Measurements from ENCODE around the gene NFILZ.
A peak's percentile ranks its signal among the peaks of the same experiment; 100 is the strongest.

The NFILZ gene

GRCh38 chr19:8641908-8642547 lies 11.6 kb downstream of the NFILZ start:
- no peak for DNase-seq (ENCODE audit: low read depth)

GRCh38 chr19:8642561-8642960 lies 12.1 kb downstream of the NFILZ start:
- no peak for DNase-seq (ENCODE audit: low read depth)

GRCh38 chr19:8643860-8644653 lies 13.6 kb downstream of the NFILZ start:
- no peak for DNase-seq (ENCODE audit: low read depth)

GRCh38 chr19:8648240-8648639 lies 17.8 kb downstream of the NFILZ start:
- no peak for DNase-seq (ENCODE audit: low read depth)

GRCh38 chr19:8654591-8655339 lies 24.3 kb downstream of the NFILZ start:
- peak; percentile 50 for DNase-seq (ENCODE audit: low read depth)

GRCh38 chr19:8655340-8655709 lies 24.9 kb downstream of the NFILZ start:
- DNase-seq (ENCODE audit: low read depth), result no peak

- no peak for DNase-seq (ENCODE audit: low read depth)
Measured at GRCh38 chr19:8657869-8658268, 27.4 kb downstream of the NFILZ start.

- no peak for DNase-seq (ENCODE audit: low read depth)
Measured at GRCh38 chr19:8659905-8660304, 29.5 kb downstream of the NFILZ start.

- no peak for DNase-seq (ENCODE audit: low read depth)
Measured at GRCh38 chr19:8662263-8662662, 31.8 kb downstream of the NFILZ start.

- DNase-seq (ENCODE audit: low read depth), result no peak
Measured at GRCh38 chr19:8663920-8664670, 33.7 kb downstream of the NFILZ start.

GRCh38 chr19:8664671-8665057 lies 34.2 kb downstream of the NFILZ start:
- no peak for DNase-seq (ENCODE audit: low read depth)

GRCh38 chr19:8665468-8666213 lies 35.2 kb downstream of the NFILZ start:
- no peak for DNase-seq (ENCODE audit: low read depth)

GRCh38 chr19:8666814-8667405 lies 36.5 kb downstream of the NFILZ start:
- DNase-seq (ENCODE audit: low read depth), result no peak

- no peak for DNase-seq (ENCODE audit: low read depth)
Measured at GRCh38 chr19:8673276-8673891, 43.0 kb downstream of the NFILZ start.

- DNase-seq (ENCODE audit: low read depth), result no peak
Measured at GRCh38 chr19:8675066-8675465, 44.6 kb downstream of the NFILZ start.

- DNase-seq (ENCODE audit: low read depth), result no peak
Measured at GRCh38 chr19:8678244-8678807, 47.9 kb downstream of the NFILZ start.

Data from stimulated activated CD8-positive, alpha-beta memory T cell treated with anti-CD3 and anti-CD28 coated beads, Interleukin-12 subunit alpha, Interleukin-12 subunit beta, amount 100 ng/mL, for 4 hours (primary cell).